K562 (cell line): ENCODE data around the gene RPL7A. TPM values are rescaled to one million over a fixed set of nuclear protein-coding genes. Genes with fewer than 3 reads are reported as not detected.

Experiments used
- ATAC-seq: fragments of 200-7000 bp; cut with Tn5 transposase; 3 replicates; pipeline ENCODE4 v1.9.1; 2020; ENCODE audit warnings: moderate library complexity
- BruUV-seq: library from RNA; stranded (reverse); fragments of 400-500 nt; replicated peaks from 2 replicates; lab custom pipeline; 2021; lab: Mats Ljungman, UMichigan
- CTCF ChIA-PET: fragments of 300-600 bp; formaldehyde crosslinking; extraction: SDS; loops from one replicate; lab custom pipeline; 2021; ENCODE audit warnings: low intra/inter-chr PET ratio; lab: Yijun Ruan, JAX
- POLR2A ChIA-PET: fragments of 300-600, 350-650 bp; sonication (Branson Sonifier 250); formaldehyde crosslinking; extraction: SDS; loops from one replicate; lab custom pipeline; 2021; ENCODE audit warnings: antibody characterized with exemption, inconsistent platforms; lab: Yijun Ruan, JAX
- DNase-seq, 4 experiments: peaks; one replicate each; pipeline versions ENCODE4 v3.0.0 to v3.0.0-alpha.2; 2011 to 2018; ENCODE audit warnings: low spot score in 3 of 4, mixed read lengths in 3 of 4; ENCODE audit errors: extremely low read depth in 1 of 4
- FAIRE-seq: peaks from 2 replicates; lab custom pipeline; 2011; peaks lifted over from hg19 to GRCh38; lab: Jason Lieb, UNC
- H2AFZ ChIP-seq: 2 replicates; pipeline ENCODE4 v1.6.0; 2011; ENCODE audit warnings: low read depth, low read length, control low read depth, inconsistent platforms
- H3K27ac ChIP-seq: fragments of 200-600 bp; 3 replicates; pipeline ENCODE4 v1.8.0; 2011; ENCODE audit warnings: low read depth, mild to moderate bottlenecking, control low read depth, inconsistent platforms, low read length, moderate library complexity, mixed read lengths; ENCODE audit errors: extremely low read depth
- H3K27me3 ChIP-seq, 2 experiments: fragments of 300-600 bp in 1 of 2; 2 replicates in 1 of 2; 3 replicates in 1 of 2; pipeline versions ENCODE4 v1.6.0 to v1.8.0; 2011; ENCODE audit warnings: inconsistent platforms in 2 of 2, low read length in 2 of 2, mild to moderate bottlenecking in 1 of 2, mixed read lengths in 1 of 2, moderate library complexity in 1 of 2; ENCODE audit not compliant: control insufficient read depth in 2 of 2, insufficient read depth in 2 of 2
- H3K36me3 ChIP-seq: fragments of 300-600 bp; 3 replicates; pipeline ENCODE4 v1.8.0; 2011; ENCODE audit warnings: mild to moderate bottlenecking, low read length, inconsistent platforms; ENCODE audit not compliant: control insufficient read depth, insufficient read depth
- H3K4me1 ChIP-seq, 2 experiments: fragments of 200-600 bp in 1 of 2; replicated peaks in 1 of 2; 2 replicates in 1 of 2; 3 replicates in 1 of 2; pipeline versions ENCODE4 v1.5.1 to v1.8.0; 2011; ENCODE audit warnings: inconsistent platforms in 2 of 2, low read length in 2 of 2, mild to moderate bottlenecking in 1 of 2, mixed read lengths in 1 of 2, moderate library complexity in 1 of 2; ENCODE audit not compliant: control insufficient read depth in 2 of 2, insufficient read depth in 2 of 2
- H3K4me2 ChIP-seq: 2 replicates; pipeline ENCODE4 v1.6.1; 2011; ENCODE audit warnings: low read length, control low read depth, inconsistent platforms, mixed read lengths; ENCODE audit not compliant: insufficient read depth
- H3K4me3 ChIP-seq: fragments of 200-600 bp; sonication (generic), shearing (Covaris generic); 2 replicates; pipeline ENCODE4 v1.5.1; 2016; ENCODE audit warnings: control low read depth, inconsistent platforms
- H3K79me2 ChIP-seq: fragments of 200-600 bp; 3 replicates; pipeline ENCODE4 v1.8.0; 2011; ENCODE audit warnings: low read length, inconsistent platforms; ENCODE audit not compliant: control insufficient read depth, insufficient read depth
- H3K9ac ChIP-seq, 2 experiments: 2 replicates each; pipeline versions ENCODE4 v1.6.0 to v1.6.1; 2011; ENCODE audit warnings: low read depth in 2 of 2, low read length in 2 of 2, control low read depth in 1 of 2, inconsistent platforms in 1 of 2, mild to moderate bottlenecking in 1 of 2, mixed read lengths in 1 of 2; ENCODE audit not compliant: insufficient read depth in 1 of 2
- H3K9me1 ChIP-seq: one replicate; pipeline ENCODE4 v1.6.0; 2011; ENCODE audit warnings: inconsistent platforms, mild to moderate bottlenecking, low read length, moderate library complexity; ENCODE audit not compliant: control insufficient read depth, insufficient read depth
- H3K9me3 ChIP-seq: replicated peaks from 2 replicates; pipeline ENCODE4 v1.5.1; 2011; ENCODE audit warnings: low read depth, low read length, inconsistent platforms; ENCODE audit not compliant: control insufficient read depth, insufficient read depth
- H4K20me1 ChIP-seq: replicated peaks from 2 replicates; pipeline ENCODE4 v1.6.1; 2011; ENCODE audit warnings: low read length, inconsistent platforms, mixed read lengths; ENCODE audit not compliant: control insufficient read depth, insufficient read depth
- DIDO1 ChIP-seq: fragments of 450-650 bp; IDR thresholded peaks from 2 replicates; pipeline ENCODE4 v1.6.1; 2016; ENCODE audit warnings: low read depth, missing biosample characterization, missing genetic modification characterization
- HDAC6 ChIP-seq: IDR thresholded peaks from 2 replicates; pipeline ENCODE4 v1.6.1; 2012; ENCODE audit warnings: low read depth, mild to moderate bottlenecking, control low read depth, inconsistent platforms, low read length, moderate library complexity
- MXI1 ChIP-seq: IDR thresholded peaks from 2 replicates; pipeline ENCODE4 v1.6.1; 2011; ENCODE audit warnings: low read depth, mild to moderate bottlenecking, improper control_type of control experiment, low read length
- NEUROD1 ChIP-seq: fragments of 150-350 bp; IDR thresholded peaks from 2 replicates; pipeline ENCODE4 v1.6.1; 2014; ENCODE audit warnings: borderline replicate concordance, low read length, low read depth; ENCODE audit not compliant: partially characterized antibody
- PCBP1 ChIP-seq: fragments of 200-400 bp; formaldehyde crosslinking; IDR thresholded peaks from 2 replicates; pipeline ENCODE4 v1.6.1; 2018; ENCODE audit warnings: mild to moderate bottlenecking, low read depth, low read length; ENCODE audit not compliant: poor library complexity, severe bottlenecking
- PTRF ChIP-seq: fragments of 450-650 bp; IDR thresholded peaks from 2 replicates; pipeline ENCODE4 v1.6.1; 2016; ENCODE audit warnings: mild to moderate bottlenecking, missing genetic modification characterization, missing compliant biosample characterization
- RNF2 ChIP-seq: sonication (generic); IDR thresholded peaks from 2 replicates; pipeline ENCODE4 v1.6.1; 2016
- TGIF2 ChIP-seq: sonication (generic); formaldehyde crosslinking; IDR thresholded peaks from 2 replicates; pipeline ENCODE4 v1.8.1; 2022; ENCODE audit warnings: mild to moderate bottlenecking, missing genetic modification reagents, moderate library complexity
- ZFP1 ChIP-seq: fragments of 450-650 bp; formaldehyde crosslinking; IDR thresholded peaks from 2 replicates; pipeline ENCODE4 v1.4.0; 2020; ENCODE audit warnings: mild to moderate bottlenecking, mixed read lengths
- ZNF436 ChIP-seq: fragments of 250-450, 450-650 bp; sonication (Bioruptor Pico); formaldehyde crosslinking; IDR thresholded peaks from 2 replicates; pipeline ENCODE4 v1.7.0; 2020; ENCODE audit warnings: mild to moderate bottlenecking
- ZNF518B ChIP-seq: fragments of 250-450 bp; sonication (Bioruptor Pico); IDR thresholded peaks from 2 replicates; pipeline ENCODE4 v1.5.0; 2021; ENCODE audit warnings: mild to moderate bottlenecking, moderate library complexity
- WGBS: fragments of 100-300 bp; shearing (Covaris generic); methylation state at CpG from one replicate; pipeline ENCODE4 v1.1.6; 2016; ENCODE audit warnings: low coverage, mixed read lengths; ENCODE audit not compliant: insufficient coverage; ENCODE audit errors: missing lambda C conversion rate; 5-methylcytosine and 5-hydroxymethylcytosine counted together
- in situ Hi-C: fragments of 300-500 bp; cut with MboI; formaldehyde crosslinking; loops from 4 replicates; pipeline ENCODE4 v1.15.0; 2018; ENCODE audit warnings: inconsistent platforms, mixed read lengths
- intact Hi-C: fragments of 100-400 bp; cut with micrococcal nuclease; formaldehyde crosslinking; loops from 2 replicates; pipeline ENCODE4 v1.14.2; 2022
- polyA plus RNA-seq, 8 experiments: library from polyadenylated mRNA; depleted of rRNA in 4 of 8; stranded (reverse) in 5 of 8; unstranded in 3 of 8; fragments of >200 nt; fragmentation: Nextera tagmentation in 2 of 8; fragmentation: Illumina TruSeq in 1 of 8; extraction: Ambion mirVana in 2 of 8; extraction: Trizol in 1 of 8; gene quantifications; 2 replicates each; pipeline versions ENCODE4 v1.2.1 to v1.2.3, GENCODE V29; 2011 to 2014; ENCODE audit warnings: inconsistent platforms in 1 of 8, missing spikeins in 1 of 8
- total RNA-seq, 7 experiments: library from RNA; depleted of rRNA in 6 of 7; stranded (reverse); fragments of >200 nt in 6 of 7; fragmentation: Illumina TruSeq in 2 of 7; extraction: Trizol in 2 of 7; gene quantifications; 2 replicates each; pipeline versions ENCODE4 v1.2.1 to v1.2.3, GENCODE V29; 2011 to 2021; ENCODE audit warnings: low replicate concordance in 1 of 7

Gene RPL7A
- total and polyA plus RNA-seq, 9 of the 15 experiments (the other 6 are each of a cell fraction or from before 2014, with no cell fraction given) = 1,935 to 3,760 (median 2,652) TPM

- no peak for TF ChIP-seq ZNF436 (CRISPR knock-in tag)
- H3K4me3 ChIP-seq = no peak overlapping the region
- ATAC-seq (no peak), FAIRE-seq (no peak), DNase-seq (no peak)
- no peaks in the 10 kb centered on the region for H3K9me1 ChIP-seq
- ChIA-PET CTCF (no interaction called here), POLR2A (interaction anchor here (1.6 to 2.7 kb wide), 4 partner anchors 8 to 15 kb away, joined by 4 to 18 read pairs (median 12); partner anchors contain the start of genes MED22 and RPL7A)
- no peak overlapping the region for H3K4me2 ChIP-seq
- intact Hi-C loops (no loop called here), in situ Hi-C loops (no loop called here)
- no peak overlapping the region for H3K27ac ChIP-seq
- H4K20me1 ChIP-seq = no peaks in the 10 kb centered on the region
- no TSS peak for BruUV-seq
- no peak overlapping the region for H2AFZ ChIP-seq
- peaks cover 68% of the 10 kb centered on the region for H3K36me3 ChIP-seq
- WGBS = 87% methylated on average over 5 of the region's 5 CpGs
- H3K27me3 ChIP-seq = no peaks in the 10 kb centered on the region; a peak in 1 of 5 replicates
- peak overlapping the region in 1 of 2 experiments; percentile 52; a peak in 1 of 4 replicates for H3K9ac ChIP-seq
- H3K79me2 ChIP-seq = peaks cover 19% of the 10 kb centered on the region
- H3K9me3 ChIP-seq = no peaks in the 10 kb centered on the region
- peaks cover 3 to 29% of the 10 kb centered on the region in 2 experiments; a peak in 4 of 5 replicates for H3K4me1 ChIP-seq
Observed at GRCh38 chr9:133339641-133340040, 8.4 kb upstream of the RPL7A start.

GRCh38 chr9:133340256-133340655, 7.8 kb upstream of the RPL7A start:
- Histone ChIP-seq H3K4me3 (no peak overlapping the region), H4K20me1 (no peaks in the 10 kb centered on the region), H3K9me1 (no peaks in the 10 kb centered on the region), H3K79me2 (peaks cover 13% of the 10 kb centered on the region), H3K9me3 (no peaks in the 10 kb centered on the region), H3K4me2 (no peak overlapping the region), H3K4me1 (peaks cover 2 to 26% of the 10 kb centered on the region in 2 experiments; a peak in 4 of 5 replicates), H3K27me3 (no peaks in the 10 kb centered on the region; a peak in 1 of 5 replicates), H3K27ac (no peak overlapping the region), H3K36me3 (peaks cover 71% of the 10 kb centered on the region; the same call in 2 of the 3 replicates), H2AFZ (no peak overlapping the region), H3K9ac (peak overlapping the region in 1 of 2 experiments; percentile 78; a peak in 2 of 4 replicates)
- no TSS peak for BruUV-seq
- intact Hi-C loops (no loop called here), in situ Hi-C loops (no loop called here)
- POLR2A ChIA-PET = interaction anchor here (0.7 to 2.7 kb wide), 5 partner anchors 8 to 100 kb away, joined by 3 to 18 read pairs (median 8); partner anchors contain the start of genes MED22 and RPL7A
- WGBS = 90% methylated on average over 3 of the region's 3 CpGs
- ATAC-seq = no peak
- no peak for DNase-seq
- no peak for FAIRE-seq
- CTCF ChIA-PET = no interaction called here
- TF ChIP-seq NEUROD1 (no peak), ZFP1 (CRISPR knock-in tag) (no peak), PTRF (tag) (no peak), TGIF2 (CRISPR knock-in tag) (no peak), RNF2 (no peak), ZNF518B (CRISPR knock-in tag) (no peak), MXI1 (no peak), PCBP1 (no peak), DIDO1 (tag) (no peak), HDAC6 (no peak)
